ENCODE measurements around the gene MAP4K4.

DNA sequence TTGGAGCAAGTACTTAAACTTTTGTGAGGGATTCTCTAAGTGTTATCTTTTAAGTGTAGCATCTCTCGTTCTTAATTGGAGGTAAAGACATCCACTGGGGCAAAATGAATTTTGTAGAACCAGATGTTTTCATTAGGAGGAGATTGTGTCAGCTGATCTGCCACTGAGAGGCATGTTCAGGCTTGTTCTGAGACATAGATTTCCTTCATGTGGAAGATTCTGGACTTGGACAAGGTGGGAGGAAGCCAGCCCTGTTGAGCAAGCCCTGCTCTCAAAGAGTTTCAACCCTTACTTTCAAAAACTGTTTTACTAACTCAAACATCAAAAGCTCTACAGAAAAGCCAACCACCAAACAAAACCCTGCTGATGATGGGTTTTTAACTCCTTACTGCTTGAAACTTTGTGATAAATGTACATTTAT lies 6.5 kb downstream of the MAP4K4 start:
- TF ChIP-seq, protein P1, sequence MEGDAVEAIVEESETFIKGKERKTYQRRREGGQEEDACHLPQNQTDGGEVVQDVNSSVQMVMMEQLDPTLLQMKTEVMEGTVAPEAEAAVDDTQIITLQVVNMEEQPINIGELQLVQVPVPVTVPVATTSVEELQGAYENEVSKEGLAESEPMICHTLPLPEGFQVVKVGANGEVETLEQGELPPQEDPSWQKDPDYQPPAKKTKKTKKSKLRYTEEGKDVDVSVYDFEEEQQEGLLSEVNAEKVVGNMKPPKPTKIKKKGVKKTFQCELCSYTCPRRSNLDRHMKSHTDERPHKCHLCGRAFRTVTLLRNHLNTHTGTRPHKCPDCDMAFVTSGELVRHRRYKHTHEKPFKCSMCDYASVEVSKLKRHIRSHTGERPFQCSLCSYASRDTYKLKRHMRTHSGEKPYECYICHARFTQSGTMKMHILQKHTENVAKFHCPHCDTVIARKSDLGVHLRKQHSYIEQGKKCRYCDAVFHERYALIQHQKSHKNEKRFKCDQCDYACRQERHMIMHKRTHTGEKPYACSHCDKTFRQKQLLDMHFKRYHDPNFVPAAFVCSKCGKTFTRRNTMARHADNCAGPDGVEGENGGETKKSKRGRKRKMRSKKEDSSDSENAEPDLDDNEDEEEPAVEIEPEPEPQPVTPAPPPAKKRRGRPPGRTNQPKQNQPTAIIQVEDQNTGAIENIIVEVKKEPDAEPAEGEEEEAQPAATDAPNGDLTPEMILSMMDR (conservative IDR thresholded peaks at IDR 0.05) = no peak
- TF ChIP-seq ZFX (IDR thresholded peaks at IDR 0.05) = no peak

Measured in C4-2B (cell line).